K562 (cell line): Measurements from ENCODE around the gene PRDM2. TPM values are rescaled to one million over a fixed set of nuclear protein-coding genes. Genes with fewer than 3 reads are reported as not detected.

Source experiments
- ATF1 ChIP-seq, 2 experiments: fragments of 450-650 bp in 1 of 2; IDR thresholded peaks; 2 replicates each; pipeline ENCODE4 v1.6.1; 2016; ENCODE audit warnings: missing compliant biosample characterization in 1 of 2, missing genetic modification characterization in 1 of 2
- CREB3 ChIP-seq: fragments of 450-650 bp; conservative IDR thresholded peaks from 2 replicates; pipeline ENCODE4 v1.6.1; 2016; ENCODE audit warnings: missing genetic modification characterization, low read depth, mild to moderate bottlenecking, missing compliant biosample characterization, moderate library complexity
- ETV5 ChIP-seq: sonication (generic); formaldehyde crosslinking; IDR thresholded peaks from 2 replicates; pipeline ENCODE4 v1.4.0; 2020; ENCODE audit warnings: low read depth, mild to moderate bottlenecking, missing genetic modification reagents
- EWSR1 ChIP-seq: fragments of 450-650 bp; IDR thresholded peaks from 2 replicates; pipeline ENCODE4 v1.6.1; 2018; ENCODE audit warnings: borderline replicate concordance, mild to moderate bottlenecking, low read depth, moderate library complexity; ENCODE audit not compliant: partially characterized antibody
- HMGN3 ChIP-seq: IDR thresholded peaks from 2 replicates; pipeline ENCODE4 v1.6.1; 2011; ENCODE audit warnings: borderline replicate concordance, low read depth, mild to moderate bottlenecking, mixed read lengths, low read length; ENCODE audit not compliant: insufficient read length; ENCODE audit errors: extremely low read depth
- HNRNPK ChIP-seq: fragments of 200-400 bp; formaldehyde crosslinking; IDR thresholded peaks from one replicate; pipeline ENCODE4 v1.6.1; 2018; ENCODE audit warnings: mild to moderate bottlenecking, low read depth, low read length; ENCODE audit not compliant: poor library complexity, severe bottlenecking
- MITF ChIP-seq: IDR thresholded peaks from 2 replicates; pipeline ENCODE4 v1.6.1; 2014; ENCODE audit warnings: antibody characterized with exemption
- NR2F6 ChIP-seq: fragments of 450-650 bp; formaldehyde crosslinking; IDR thresholded peaks from 2 replicates; pipeline ENCODE4 v1.4.0; 2020; ENCODE audit warnings: mild to moderate bottlenecking
- PTTG1 ChIP-seq: fragments of 450-650 bp; IDR thresholded peaks from 2 replicates; pipeline ENCODE4 v1.6.1; 2016; ENCODE audit warnings: low read depth, mild to moderate bottlenecking, missing genetic modification characterization, missing compliant biosample characterization
- ZKSCAN1 ChIP-seq: fragments of 150-350 bp; IDR thresholded peaks from 2 replicates; pipeline ENCODE4 v1.6.1; 2016; ENCODE audit warnings: low read depth, low read length
- polyA plus RNA-seq, 8 experiments: library from polyadenylated mRNA; depleted of rRNA in 4 of 8; stranded (reverse) in 5 of 8; unstranded in 3 of 8; fragments of >200 nt; fragmentation: Nextera tagmentation in 2 of 8; fragmentation: Illumina TruSeq in 1 of 8; extraction: Ambion mirVana in 2 of 8; extraction: Trizol in 1 of 8; gene quantifications; 2 replicates each; pipeline versions ENCODE4 v1.2.1 to v1.2.3, GENCODE V29; 2011 to 2014; ENCODE audit warnings: inconsistent platforms in 1 of 8, missing spikeins in 1 of 8
- total RNA-seq, 7 experiments: library from RNA; depleted of rRNA in 6 of 7; stranded (reverse); fragments of >200 nt in 6 of 7; fragmentation: Illumina TruSeq in 2 of 7; extraction: Trizol in 2 of 7; gene quantifications; 2 replicates each; pipeline versions ENCODE4 v1.2.1 to v1.2.3, GENCODE V29; 2011 to 2021; ENCODE audit warnings: low replicate concordance in 1 of 7
- TF ChIP-seq, protein P1 (sequence below): fragments of 250-450 bp; sonication (Bioruptor Pico); IDR thresholded peaks from 2 replicates; pipeline ENCODE4 v1.8.0; 2022; ENCODE audit warnings: inconsistent platforms

Gene PRDM2
- total and polyA plus RNA-seq, 9 of the 15 experiments (the other 6 are each of a cell fraction or from before 2014, with no cell fraction given), result 5.4 to 27.6 (median 12.5) TPM

- no peak for TF ChIP-seq ETV5 (CRISPR knock-in tag)
- no peak for TF ChIP-seq MITF
- no peak for TF ChIP-seq PTTG1
- no peak for TF ChIP-seq ATF1 (CRISPR knock-in tag; IDR thresholded peaks at IDR 0.05)
- TF ChIP-seq ATF1 (tag; IDR thresholded peaks at IDR 0.05), result no peak
- TF ChIP-seq CREB3 (tag), result no peak
- TF ChIP-seq EWSR1, result no peak
- no peak for TF ChIP-seq NR2F6 (CRISPR knock-in tag)
- no peak for TF ChIP-seq ZKSCAN1
- no peak for TF ChIP-seq HMGN3
- TF ChIP-seq, protein P1, sequence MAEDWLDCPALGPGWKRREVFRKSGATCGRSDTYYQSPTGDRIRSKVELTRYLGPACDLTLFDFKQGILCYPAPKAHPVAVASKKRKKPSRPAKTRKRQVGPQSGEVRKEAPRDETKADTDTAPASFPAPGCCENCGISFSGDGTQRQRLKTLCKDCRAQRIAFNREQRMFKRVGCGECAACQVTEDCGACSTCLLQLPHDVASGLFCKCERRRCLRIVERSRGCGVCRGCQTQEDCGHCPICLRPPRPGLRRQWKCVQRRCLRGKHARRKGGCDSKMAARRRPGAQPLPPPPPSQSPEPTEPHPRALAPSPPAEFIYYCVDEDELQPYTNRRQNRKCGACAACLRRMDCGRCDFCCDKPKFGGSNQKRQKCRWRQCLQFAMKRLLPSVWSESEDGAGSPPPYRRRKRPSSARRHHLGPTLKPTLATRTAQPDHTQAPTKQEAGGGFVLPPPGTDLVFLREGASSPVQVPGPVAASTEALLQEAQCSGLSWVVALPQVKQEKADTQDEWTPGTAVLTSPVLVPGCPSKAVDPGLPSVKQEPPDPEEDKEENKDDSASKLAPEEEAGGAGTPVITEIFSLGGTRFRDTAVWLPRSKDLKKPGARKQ, result no peak
- TF ChIP-seq HNRNPK, result no peak
Observed at GRCh38 chr1:13771745-13772144, 71.8 kb downstream of the PRDM2 start (continued).
